Liver (tissue), 2 donors: Measurements from ENCODE around the gene IHH.

ENCODE experiments used
- YY1 ChIP-seq: IDR thresholded peaks from 2 replicates; pipeline ENCODE4 v1.6.1; 2016; ENCODE audit warnings: antibody characterized with exemption, mild to moderate bottlenecking
- TF ChIP-seq, protein P1 (sequence below): IDR thresholded peaks from 2 replicates; pipeline ENCODE4 v1.6.1; 2016; ENCODE audit warnings: antibody characterized with exemption, mild to moderate bottlenecking
- TF ChIP-seq, protein P2 (sequence below): fragments of 150-350 bp; IDR thresholded peaks from 2 replicates; pipeline ENCODE4 v1.5.1; 2017; ENCODE audit warnings: improper control_type of control experiment, low read depth, low read length; ENCODE audit not compliant: missing input control
- donor health status: healthy.

DNA sequence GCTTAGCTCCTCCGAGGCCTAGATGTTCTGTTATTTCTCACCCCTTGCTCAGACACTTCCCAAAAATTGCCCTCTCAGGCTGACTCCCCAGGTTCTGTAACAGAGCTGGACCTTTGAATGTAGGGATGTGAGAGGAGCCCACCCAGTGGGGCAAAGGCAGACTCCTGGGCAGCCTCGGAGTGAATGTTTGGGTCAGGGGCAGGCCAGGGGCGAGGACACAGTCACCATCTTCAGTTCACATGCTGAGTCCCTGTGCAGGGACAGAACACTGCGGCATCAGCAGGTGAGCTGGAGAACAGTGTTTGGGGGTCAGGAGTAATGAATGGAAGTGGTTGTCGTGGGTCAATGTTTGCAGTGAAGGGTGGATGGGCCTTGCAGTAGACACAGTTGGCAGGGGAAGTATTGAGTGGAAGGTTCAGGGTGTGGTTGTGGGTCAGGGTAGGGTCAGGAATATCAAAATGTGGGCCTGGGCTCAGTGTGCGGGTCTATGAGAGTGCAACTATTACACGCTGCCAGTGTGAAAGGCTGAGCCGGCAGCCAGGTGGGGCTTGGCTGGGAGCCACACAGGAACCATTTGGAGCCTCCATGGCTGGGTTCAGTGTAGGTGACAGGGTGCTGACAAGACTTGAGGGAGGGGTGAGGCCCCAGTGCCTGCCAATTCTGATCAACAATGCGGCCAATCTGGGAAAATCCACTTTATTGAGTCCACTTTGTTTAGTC is 4.4 kb downstream of the IHH start:
- TF ChIP-seq, protein P1, sequence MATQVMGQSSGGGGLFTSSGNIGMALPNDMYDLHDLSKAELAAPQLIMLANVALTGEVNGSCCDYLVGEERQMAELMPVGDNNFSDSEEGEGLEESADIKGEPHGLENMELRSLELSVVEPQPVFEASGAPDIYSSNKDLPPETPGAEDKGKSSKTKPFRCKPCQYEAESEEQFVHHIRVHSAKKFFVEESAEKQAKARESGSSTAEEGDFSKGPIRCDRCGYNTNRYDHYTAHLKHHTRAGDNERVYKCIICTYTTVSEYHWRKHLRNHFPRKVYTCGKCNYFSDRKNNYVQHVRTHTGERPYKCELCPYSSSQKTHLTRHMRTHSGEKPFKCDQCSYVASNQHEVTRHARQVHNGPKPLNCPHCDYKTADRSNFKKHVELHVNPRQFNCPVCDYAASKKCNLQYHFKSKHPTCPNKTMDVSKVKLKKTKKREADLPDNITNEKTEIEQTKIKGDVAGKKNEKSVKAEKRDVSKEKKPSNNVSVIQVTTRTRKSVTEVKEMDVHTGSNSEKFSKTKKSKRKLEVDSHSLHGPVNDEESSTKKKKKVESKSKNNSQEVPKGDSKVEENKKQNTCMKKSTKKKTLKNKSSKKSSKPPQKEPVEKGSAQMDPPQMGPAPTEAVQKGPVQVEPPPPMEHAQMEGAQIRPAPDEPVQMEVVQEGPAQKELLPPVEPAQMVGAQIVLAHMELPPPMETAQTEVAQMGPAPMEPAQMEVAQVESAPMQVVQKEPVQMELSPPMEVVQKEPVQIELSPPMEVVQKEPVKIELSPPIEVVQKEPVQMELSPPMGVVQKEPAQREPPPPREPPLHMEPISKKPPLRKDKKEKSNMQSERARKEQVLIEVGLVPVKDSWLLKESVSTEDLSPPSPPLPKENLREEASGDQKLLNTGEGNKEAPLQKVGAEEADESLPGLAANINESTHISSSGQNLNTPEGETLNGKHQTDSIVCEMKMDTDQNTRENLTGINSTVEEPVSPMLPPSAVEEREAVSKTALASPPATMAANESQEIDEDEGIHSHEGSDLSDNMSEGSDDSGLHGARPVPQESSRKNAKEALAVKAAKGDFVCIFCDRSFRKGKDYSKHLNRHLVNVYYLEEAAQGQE = no peak
- TF ChIP-seq, protein P2, sequence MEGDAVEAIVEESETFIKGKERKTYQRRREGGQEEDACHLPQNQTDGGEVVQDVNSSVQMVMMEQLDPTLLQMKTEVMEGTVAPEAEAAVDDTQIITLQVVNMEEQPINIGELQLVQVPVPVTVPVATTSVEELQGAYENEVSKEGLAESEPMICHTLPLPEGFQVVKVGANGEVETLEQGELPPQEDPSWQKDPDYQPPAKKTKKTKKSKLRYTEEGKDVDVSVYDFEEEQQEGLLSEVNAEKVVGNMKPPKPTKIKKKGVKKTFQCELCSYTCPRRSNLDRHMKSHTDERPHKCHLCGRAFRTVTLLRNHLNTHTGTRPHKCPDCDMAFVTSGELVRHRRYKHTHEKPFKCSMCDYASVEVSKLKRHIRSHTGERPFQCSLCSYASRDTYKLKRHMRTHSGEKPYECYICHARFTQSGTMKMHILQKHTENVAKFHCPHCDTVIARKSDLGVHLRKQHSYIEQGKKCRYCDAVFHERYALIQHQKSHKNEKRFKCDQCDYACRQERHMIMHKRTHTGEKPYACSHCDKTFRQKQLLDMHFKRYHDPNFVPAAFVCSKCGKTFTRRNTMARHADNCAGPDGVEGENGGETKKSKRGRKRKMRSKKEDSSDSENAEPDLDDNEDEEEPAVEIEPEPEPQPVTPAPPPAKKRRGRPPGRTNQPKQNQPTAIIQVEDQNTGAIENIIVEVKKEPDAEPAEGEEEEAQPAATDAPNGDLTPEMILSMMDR = no peak
- no peak for TF ChIP-seq YY1
